Psoas muscle (tissue), 8 donors: ENCODE measurements around the gene TTLL9. TPM values are rescaled to one million over a fixed set of nuclear protein-coding genes. Genes with fewer than 3 reads are reported as not detected.
A peak's percentile ranks its signal among the peaks of the same experiment; 100 is the strongest.

ENCODE experiments used
- ATAC-seq, 4 donors: fragments of 200-7000 bp; cut with Tn5 transposase; one replicate each; pipeline ENCODE4 v1.9.1; 2020; ENCODE audit warnings: moderate library complexity in 3 of 4, mild to moderate bottlenecking in 2 of 4
- DNase-seq, 2 donors: peaks; one replicate each; pipeline ENCODE4 v3.0.0-alpha.2; 2020
- H3K27ac ChIP-seq: fragments of 200-600 bp; one replicate; pipeline ENCODE4 v1.8.0; 2022
- H3K27me3 ChIP-seq, 3 donors: fragments of 200-600 bp in 1 of 3; one replicate each; pipeline versions ENCODE4 v1.6.1 to v1.8.0; 2013 to 2022; ENCODE audit warnings: low read length in 2 of 3, mild to moderate bottlenecking in 2 of 3, moderate library complexity in 1 of 3; ENCODE audit not compliant: insufficient read depth in 3 of 3
- H3K36me3 ChIP-seq, 2 donors: fragments of 200-600 bp in 1 of 2; one replicate each; pipeline versions ENCODE4 v1.6.1 to v1.8.0; 2013 to 2022; ENCODE audit warnings: low read depth in 1 of 2, mild to moderate bottlenecking in 1 of 2, moderate library complexity in 1 of 2; ENCODE audit not compliant: insufficient read depth in 1 of 2
- H3K4me1 ChIP-seq: fragments of 200-600 bp; one replicate; pipeline ENCODE4 v1.8.0; 2022
- H3K4me3 ChIP-seq: fragments of 200-600 bp; one replicate; pipeline ENCODE4 v1.8.0; 2022; ENCODE audit warnings: mild to moderate bottlenecking
- H3K9me3 ChIP-seq: fragments of 200-600 bp; one replicate; pipeline ENCODE4 v1.8.0; 2022
- WGBS, 3 donors: extraction: QIAGEN DNeasy Blood & Tissue Kit; methylation state at CpG; one replicate each; pipeline versions ENCODE4 v1.1.6 to v1.1.7; 2013; 5-methylcytosine and 5-hydroxymethylcytosine counted together
- intact Hi-C, 2 donors: fragments of 100-400 bp; cut with DNase I; formaldehyde crosslinking; loops; one replicate each; pipeline versions ENCODE4 v1.11.0 to v1.14.2; 2022
- polyA plus RNA-seq, 3 donors: library from polyadenylated mRNA; stranded (reverse); fragments of 200-250 nt; gene quantifications; one replicate each; pipeline ENCODE4 v1.2.3, GENCODE V29; 2013
- total RNA-seq, 4 donors: library from RNA; stranded (reverse); fragmentation: NEBNext Ultra II Directional in 2 of 4; extraction: Animal tissue kit (Norgen Biotek cat#: 25700) in 2 of 4; gene quantifications; one replicate each; pipeline versions ENCODE4 v1.2.1 to v1.2.4, GENCODE V29; 2021 to 2023
- TF ChIP-seq, protein P1 (sequence below): fragments of 200-600 bp; IDR thresholded peaks from one replicate; pipeline ENCODE4 v1.8.0; 2022; ENCODE audit warnings: antibody characterized with exemption
- donor health status: healthy with polysubstance abuse.
- donor health status: DM: no; HTN: no; CAD: no; lungs with moderate emphysema.
- donor health status: Bipolar disorder and iron deficiency.
- donor health status: healthy.
- donor health status: DM: yes; HTN: yes; CAD: no.
- donor health status: DM: no; HTN: no; CAD: no.
- donor health status: DM: no; HTN: no; CAD: no.
- donor health status: DM: yes; HTN: yes; CAD: no.

Gene TTLL9
- total and polyA plus RNA-seq, 7 donors: 0.01 TPM; not detected in 6

DNA sequence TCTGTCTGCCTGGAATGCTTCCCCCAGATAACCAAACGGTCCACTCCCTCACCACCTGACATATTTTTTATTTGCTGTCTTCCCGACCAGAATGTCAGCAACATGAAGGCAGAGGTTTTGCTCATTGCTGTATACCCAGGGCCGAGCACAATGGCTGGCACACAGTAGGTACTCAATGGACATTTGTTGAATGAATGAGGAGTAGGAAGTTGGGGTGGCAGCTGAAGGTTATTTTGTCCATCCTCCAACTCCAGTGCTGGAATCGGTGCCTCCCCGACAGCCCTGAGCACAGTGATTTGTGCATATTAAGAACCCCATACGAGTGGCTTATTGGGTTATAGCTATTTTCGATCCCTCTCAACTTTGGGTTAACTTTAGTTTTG lies 10.4 kb upstream of the TTLL9 start:
- Histone ChIP-seq H3K4me3 (no peak overlapping the region), H3K36me3 (no peaks in the 10 kb centered on the region), H3K27ac (no peak overlapping the region), H3K27me3 (peaks cover 0 to 49% (median 8%) of the 10 kb centered on the region in 3 donors), H3K9me3 (no peaks in the 10 kb centered on the region), H3K4me1 (peaks cover 6% of the 10 kb centered on the region)
- WGBS, 3 donors: 36 to 54% (median 37%) methylated on average over 7 of the region's 7 CpGs
- DNase-seq (no peak), ATAC-seq (no peak)
- TF ChIP-seq, protein P1, sequence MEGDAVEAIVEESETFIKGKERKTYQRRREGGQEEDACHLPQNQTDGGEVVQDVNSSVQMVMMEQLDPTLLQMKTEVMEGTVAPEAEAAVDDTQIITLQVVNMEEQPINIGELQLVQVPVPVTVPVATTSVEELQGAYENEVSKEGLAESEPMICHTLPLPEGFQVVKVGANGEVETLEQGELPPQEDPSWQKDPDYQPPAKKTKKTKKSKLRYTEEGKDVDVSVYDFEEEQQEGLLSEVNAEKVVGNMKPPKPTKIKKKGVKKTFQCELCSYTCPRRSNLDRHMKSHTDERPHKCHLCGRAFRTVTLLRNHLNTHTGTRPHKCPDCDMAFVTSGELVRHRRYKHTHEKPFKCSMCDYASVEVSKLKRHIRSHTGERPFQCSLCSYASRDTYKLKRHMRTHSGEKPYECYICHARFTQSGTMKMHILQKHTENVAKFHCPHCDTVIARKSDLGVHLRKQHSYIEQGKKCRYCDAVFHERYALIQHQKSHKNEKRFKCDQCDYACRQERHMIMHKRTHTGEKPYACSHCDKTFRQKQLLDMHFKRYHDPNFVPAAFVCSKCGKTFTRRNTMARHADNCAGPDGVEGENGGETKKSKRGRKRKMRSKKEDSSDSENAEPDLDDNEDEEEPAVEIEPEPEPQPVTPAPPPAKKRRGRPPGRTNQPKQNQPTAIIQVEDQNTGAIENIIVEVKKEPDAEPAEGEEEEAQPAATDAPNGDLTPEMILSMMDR: no peak
- intact Hi-C loops: loop anchor here in 1 of 2 donors (5.0 kb wide), 1 partner anchor 172 kb away; no protein-coding TSS in a partner anchor

DNA sequence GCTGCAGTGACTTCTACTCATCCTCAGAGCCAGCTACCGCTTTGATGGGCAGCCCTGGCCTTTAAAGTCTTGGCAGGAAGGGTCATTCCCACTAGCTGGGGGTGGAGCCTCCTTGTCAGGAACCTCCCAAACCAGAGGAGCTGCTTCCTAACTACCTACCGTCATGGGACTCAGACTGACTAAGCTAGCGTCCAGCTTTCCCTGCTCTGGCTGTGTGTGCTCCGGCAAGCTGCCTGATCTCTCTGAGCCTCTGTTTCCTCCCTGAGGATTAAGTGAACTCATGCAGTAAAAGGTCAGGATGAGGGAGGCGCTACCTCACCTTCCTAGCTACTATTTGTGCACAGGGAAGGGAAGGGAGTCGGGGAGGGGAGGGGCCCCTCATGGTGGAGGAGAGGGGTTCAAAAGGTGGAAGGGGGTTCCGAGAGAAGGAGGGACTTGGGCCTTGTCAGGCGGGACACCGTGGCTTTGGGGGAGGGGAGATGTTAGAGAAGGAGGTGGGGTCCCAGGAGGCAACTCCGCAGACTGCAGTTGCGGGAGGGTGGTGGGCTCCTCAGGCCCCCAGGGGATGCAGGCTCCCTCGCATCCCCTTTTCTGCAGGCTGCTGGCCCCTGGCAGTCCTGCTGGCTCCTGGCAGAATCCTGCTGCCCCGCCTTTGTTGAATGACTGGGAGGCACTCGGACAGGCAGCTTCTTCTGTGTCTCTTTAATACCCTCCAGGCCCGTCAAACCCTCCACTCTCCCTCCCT lies 9.9 kb upstream of the TTLL9 start:
- peak in 3 of 4 donors; percentile 11 to 46 (median 22) for ATAC-seq
- no peak overlapping the region for H3K27ac ChIP-seq
- intact Hi-C loops: no loop called here
- DNase-seq: peak in 1 of 2 donors; percentile 26
- H3K36me3 ChIP-seq: no peaks in the 10 kb centered on the region
- peaks cover 0 to 45% (median 8%) of the 10 kb centered on the region in 3 donors for H3K27me3 ChIP-seq
- TF ChIP-seq, protein P1: no peak
- no peaks in the 10 kb centered on the region for H3K9me3 ChIP-seq
- WGBS, 3 donors: 7 to 9% (median 8%) methylated on average over 12 to 15 of the region's 15 CpGs
- peak overlapping the region; percentile 63 for H3K4me3 ChIP-seq
- H3K4me1 ChIP-seq: peaks cover 6% of the 10 kb centered on the region

DNA sequence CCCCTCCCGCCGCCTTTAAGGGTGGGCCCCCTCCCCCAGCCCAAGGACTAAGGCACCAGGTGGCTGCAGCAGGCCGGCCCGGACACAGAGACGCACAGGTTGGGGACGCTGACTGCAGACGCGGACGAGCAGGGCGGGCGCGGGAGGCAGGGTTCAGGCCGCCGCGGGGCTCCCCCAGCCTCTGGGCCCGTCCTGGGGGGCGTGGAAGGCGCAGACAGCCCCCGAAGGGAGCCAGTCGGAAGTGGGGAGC lies 9.4 kb upstream of the TTLL9 start:
- 0 to 1% (median 0%) methylated on average over 19 to 20 of the region's 20 CpGs for WGBS, 3 donors
- peaks cover 6% of the 10 kb centered on the region for H3K4me1 ChIP-seq
- peak overlapping the region; percentile 63 for H3K4me3 ChIP-seq
- TF ChIP-seq, protein P1: no peak
- H3K9me3 ChIP-seq: no peaks in the 10 kb centered on the region
- no peak for DNase-seq
- intact Hi-C loops: no loop called here
- no peak overlapping the region for H3K27ac ChIP-seq
- H3K27me3 ChIP-seq: peaks cover 0 to 45% (median 8%) of the 10 kb centered on the region in 3 donors
- no peaks in the 10 kb centered on the region for H3K36me3 ChIP-seq
- peak; percentile 26 to 55 (median 28) for ATAC-seq

DNA sequence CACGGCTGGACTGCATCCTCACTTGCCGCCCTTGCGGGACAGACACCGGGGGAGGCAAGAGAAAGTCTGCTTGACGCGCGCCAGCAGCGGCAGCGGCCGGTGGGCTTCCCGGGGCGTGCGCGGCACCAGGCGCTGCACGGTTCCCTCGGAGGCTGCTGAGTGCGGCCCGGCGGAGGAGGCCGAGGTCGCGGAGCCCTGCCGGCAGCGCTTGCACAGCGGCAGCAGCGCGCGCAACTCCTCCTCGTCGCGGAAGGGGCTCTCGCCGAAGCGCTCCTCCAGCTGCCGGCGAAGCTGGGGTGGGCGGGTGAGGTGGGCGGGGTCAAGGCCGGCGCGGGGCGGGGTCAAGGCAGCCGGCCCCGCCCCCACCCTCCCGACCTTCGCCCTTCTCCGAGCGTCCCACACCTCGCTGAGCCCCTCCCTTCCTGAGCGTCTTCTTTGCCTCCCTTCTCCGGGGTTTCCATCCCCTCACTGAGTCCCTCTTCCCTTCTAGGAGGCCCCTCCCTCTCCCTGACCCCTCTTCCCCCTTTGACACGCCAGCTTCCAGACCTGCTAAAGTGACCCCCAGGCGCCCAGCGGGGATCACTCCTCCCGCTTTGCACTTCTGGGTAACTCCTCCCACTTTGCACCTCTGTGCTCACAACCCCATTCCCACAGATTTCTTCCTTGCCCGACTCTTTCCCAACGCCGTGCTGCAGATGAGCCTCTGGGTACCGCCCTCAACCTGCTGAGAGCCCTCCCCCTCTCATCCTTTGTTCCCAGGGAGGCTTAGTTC lies 8.9 kb upstream of the TTLL9 start:
- Histone ChIP-seq H3K9me3 (no peaks in the 10 kb centered on the region), H3K4me3 (peak overlapping the region; percentile 63), H3K4me1 (peaks cover 6% of the 10 kb centered on the region), H3K36me3 (no peaks in the 10 kb centered on the region), H3K27me3 (peaks cover 0 to 45% (median 6%) of the 10 kb centered on the region in 3 donors), H3K27ac (no peak overlapping the region)
- TF ChIP-seq, protein P1: no peak
- ATAC-seq (peak; percentile 51 to 75 (median 65)), DNase-seq (peak; percentile 61 to 76)
- intact Hi-C loops: no loop called here
- WGBS, 3 donors: 7 to 25% (median 8%) methylated on average over 17 to 59 of the region's 60 CpGs
